MM.1S (cell line): ENCODE data around the gene TLE1.

Experiments used
- DNase-seq: peaks from one replicate; pipeline ENCODE4 v3.0.0-alpha.2; 2015
- H2AFZ ChIP-seq: fragments of 300-600 bp; sonication (generic); 2 replicates; pipeline ENCODE4 v1.6.0; 2016; ENCODE audit warnings: antibody characterized with exemption, low read length
- H3F3A ChIP-seq: fragments of 300-600 bp; sonication (generic); 2 replicates; pipeline ENCODE4 v1.6.1; 2016; ENCODE audit warnings: mild to moderate bottlenecking, antibody characterized with exemption, low read length, moderate library complexity, mixed read lengths; ENCODE audit not compliant: insufficient read depth
- H3K27ac ChIP-seq: fragments of 300-600 bp; sonication (generic); 2 replicates; pipeline ENCODE4 v1.5.1; 2016; ENCODE audit warnings: mild to moderate bottlenecking, low read length
- H3K27me3 ChIP-seq: fragments of 300-600 bp; sonication (generic); replicated peaks from 2 replicates; pipeline ENCODE4 v1.6.0; 2016; ENCODE audit warnings: low read length; ENCODE audit not compliant: insufficient read depth
- H3K36me3 ChIP-seq: fragments of 300-600 bp; sonication (generic); replicated peaks from 2 replicates; pipeline ENCODE4 v1.6.1; 2016; ENCODE audit warnings: mild to moderate bottlenecking, low read length, mixed read lengths; ENCODE audit not compliant: insufficient read depth
- H3K4me1 ChIP-seq: fragments of 300-600 bp; sonication (generic); 2 replicates; pipeline ENCODE4 v1.6.1; 2016; ENCODE audit warnings: low read length, mixed read lengths
- H3K4me2 ChIP-seq: fragments of 300-600 bp; sonication (generic); 2 replicates; pipeline ENCODE4 v1.6.0; 2016; ENCODE audit warnings: low read depth, low read length
- H3K4me3 ChIP-seq: fragments of 300-600 bp; sonication (generic); 2 replicates; pipeline ENCODE4 v1.5.1; 2016; ENCODE audit warnings: low read length, mixed read lengths
- H3K79me2 ChIP-seq: fragments of 300-600 bp; sonication (generic); 2 replicates; pipeline ENCODE4 v1.6.1; 2016; ENCODE audit warnings: mixed run types, low read length, mixed read lengths
- H3K9ac ChIP-seq: fragments of 300-600 bp; sonication (generic); 2 replicates; pipeline ENCODE4 v1.6.1; 2016; ENCODE audit warnings: low read length, mixed read lengths
- H3K9me2 ChIP-seq: fragments of 300-600 bp; sonication (generic); replicated peaks from 2 replicates; pipeline ENCODE4 v1.6.1; 2016; ENCODE audit warnings: mild to moderate bottlenecking, low read length, mixed read lengths; ENCODE audit not compliant: insufficient read depth
- H3K9me3 ChIP-seq: fragments of 300-600 bp; sonication (generic); replicated peaks from 2 replicates; pipeline ENCODE4 v1.6.1; 2016; ENCODE audit warnings: mild to moderate bottlenecking, low read length, mixed read lengths; ENCODE audit not compliant: insufficient read depth
- H4K20me1 ChIP-seq: fragments of 300-600 bp; sonication (generic); 2 replicates; pipeline ENCODE4 v1.6.1; 2016; ENCODE audit warnings: mild to moderate bottlenecking, low read length, moderate library complexity, mixed read lengths; ENCODE audit not compliant: insufficient read depth
- CTCF ChIP-seq: fragments of 300-600 bp; sonication (generic); IDR thresholded peaks from 2 replicates; pipeline ENCODE4 v1.5.1; 2016; ENCODE audit warnings: antibody characterized with exemption, low read length, mixed read lengths
- EZH2 ChIP-seq: fragments of 300-600 bp; sonication (generic); optimal IDR thresholded peaks from 2 replicates; pipeline ENCODE3; 2017; ENCODE audit warnings: low read depth, mild to moderate bottlenecking, antibody characterized with exemption, low read length, mixed read lengths
- EZH2phosphoT487 ChIP-seq: fragments of 300-600 bp; sonication (generic); IDR thresholded peaks from 2 replicates; pipeline ENCODE4 v1.6.1; 2018; ENCODE audit warnings: antibody characterized with exemption, low read length

The TLE1 gene

DNA sequence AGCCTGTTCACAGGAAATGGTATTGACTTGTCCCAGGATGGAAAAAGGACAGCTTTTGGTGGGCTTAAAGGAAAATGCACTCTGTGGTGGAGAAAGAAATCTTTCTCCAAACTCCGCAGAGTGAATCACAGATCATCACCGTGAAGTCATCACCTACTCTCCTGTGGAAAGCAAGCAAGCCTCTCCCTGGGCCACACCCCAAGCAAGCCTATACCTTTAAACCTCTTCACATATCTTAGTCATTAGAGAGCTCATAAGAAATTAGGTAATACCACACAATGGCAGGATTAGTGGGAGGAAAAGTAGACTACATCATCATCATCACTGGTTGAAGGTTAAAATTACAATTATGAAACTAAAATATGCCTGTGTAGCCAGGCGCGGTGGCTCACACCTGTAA lies 23.2 kb downstream of the TLE1 start:
- Histone ChIP-seq H3K79me2 (no peaks in the 10 kb centered on the region), H3F3A (no peaks in the 10 kb centered on the region), H3K9me2 (no peaks in the 10 kb centered on the region), H2AFZ (no peak overlapping the region), H3K9me3 (no peaks in the 10 kb centered on the region), H3K4me3 (no peak overlapping the region), H3K27me3 (no peaks in the 10 kb centered on the region), H3K9ac (no peak overlapping the region), H3K36me3 (no peaks in the 10 kb centered on the region), H3K4me1 (no peaks in the 10 kb centered on the region), H3K4me2 (no peak overlapping the region), H4K20me1 (no peaks in the 10 kb centered on the region), H3K27ac (no peak overlapping the region)
- TF ChIP-seq CTCF, result no peak
- no peak for TF ChIP-seq EZH2
- no peak for TF ChIP-seq EZH2phosphoT487
- no peak for DNase-seq

DNA sequence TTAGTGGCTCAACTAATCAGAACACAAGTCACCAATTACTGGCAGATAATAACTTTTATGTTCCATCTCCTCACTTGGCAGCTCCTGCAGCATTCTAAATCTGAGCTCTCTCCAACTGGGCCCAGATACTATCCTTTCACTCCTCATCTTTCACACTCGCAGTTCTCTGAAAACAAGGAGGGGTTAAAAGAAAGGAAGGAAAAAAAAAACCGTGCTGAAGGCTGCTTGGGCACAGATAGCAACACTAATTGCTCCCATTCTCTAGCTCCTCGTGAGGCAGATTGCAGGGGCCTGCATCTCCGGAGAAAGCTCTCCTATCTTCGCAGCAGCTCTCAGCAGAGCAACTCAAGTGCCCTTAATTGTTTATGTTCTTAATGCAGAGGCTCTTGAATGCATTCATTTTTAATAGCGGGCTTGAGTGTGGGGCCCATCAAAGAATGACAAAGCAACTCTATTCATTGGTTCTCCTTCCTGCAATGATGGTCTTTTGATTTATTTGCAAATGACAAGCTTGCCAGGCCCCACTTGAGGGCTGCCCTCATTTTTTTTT lies 23.9 kb downstream of the TLE1 start:
- Histone ChIP-seq H3K79me2 (no peaks in the 10 kb centered on the region), H3K9me3 (no peaks in the 10 kb centered on the region), H3K27ac (no peak overlapping the region), H2AFZ (no peak overlapping the region), H4K20me1 (no peaks in the 10 kb centered on the region), H3F3A (no peaks in the 10 kb centered on the region), H3K36me3 (no peaks in the 10 kb centered on the region), H3K4me1 (no peaks in the 10 kb centered on the region), H3K9ac (no peak overlapping the region), H3K9me2 (no peaks in the 10 kb centered on the region), H3K4me2 (no peak overlapping the region), H3K4me3 (no peak overlapping the region), H3K27me3 (no peaks in the 10 kb centered on the region)
- DNase-seq, result no peak
- TF ChIP-seq EZH2phosphoT487 (no peak), EZH2 (no peak), CTCF (no peak)

DNA sequence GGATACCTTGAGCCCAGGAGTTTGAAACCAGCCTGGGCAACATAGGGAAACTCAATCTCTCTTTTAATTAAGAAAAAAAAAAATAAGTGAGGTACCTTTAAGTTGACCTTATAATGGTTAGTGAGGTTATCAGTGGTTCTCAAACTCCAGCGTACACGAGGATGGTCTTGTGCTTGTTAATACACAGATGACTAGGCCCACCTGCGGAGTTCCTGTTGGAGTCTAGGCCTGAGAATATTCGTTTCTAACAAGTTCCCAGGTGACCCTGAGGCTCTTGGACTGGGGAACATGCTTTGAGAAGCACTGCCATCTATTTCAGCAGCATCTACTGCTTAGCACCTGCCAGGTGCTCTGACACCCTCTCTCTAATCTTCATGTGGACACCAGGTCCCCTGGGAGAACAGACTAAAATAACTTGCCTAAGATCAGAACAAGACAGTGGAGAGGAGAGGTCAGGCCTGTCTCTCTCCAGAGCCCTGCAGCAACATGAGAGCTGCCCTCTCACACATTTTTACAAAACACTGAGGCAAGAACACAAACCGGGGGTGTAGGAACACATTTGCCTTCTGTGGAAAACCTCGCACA lies 24.6 kb downstream of the TLE1 start:
- H3K9ac ChIP-seq, result no peak overlapping the region
- no peaks in the 10 kb centered on the region for H3K36me3 ChIP-seq
- no peaks in the 10 kb centered on the region for H4K20me1 ChIP-seq

More for the DNA sequence above, 24.6 kb downstream of the TLE1 start:
- Histone ChIP-seq H3K27me3 (no peaks in the 10 kb centered on the region), H3K4me3 (no peak overlapping the region), H3F3A (no peaks in the 10 kb centered on the region), H3K4me2 (no peak overlapping the region), H3K27ac (no peak overlapping the region), H2AFZ (no peak overlapping the region), H3K9me3 (no peaks in the 10 kb centered on the region), H3K9me2 (no peaks in the 10 kb centered on the region), H3K4me1 (no peaks in the 10 kb centered on the region), H3K79me2 (no peaks in the 10 kb centered on the region)
- DNase-seq, result no peak
- TF ChIP-seq EZH2phosphoT487, result no peak
- TF ChIP-seq EZH2, result no peak
- TF ChIP-seq CTCF, result no peak
